GM19025 (cell line): ENCODE results near the gene MYO1B.

ENCODE experiments used
- ATAC-seq: cut with Tn5 transposase; IDR thresholded peaks from one replicate; pipeline ENCODE4 v1.9.1; 2021; ENCODE audit warnings: mild to moderate bottlenecking, low read depth, moderate library complexity; ENCODE audit not compliant: unreplicated experiment

MYO1B gene

DNA sequence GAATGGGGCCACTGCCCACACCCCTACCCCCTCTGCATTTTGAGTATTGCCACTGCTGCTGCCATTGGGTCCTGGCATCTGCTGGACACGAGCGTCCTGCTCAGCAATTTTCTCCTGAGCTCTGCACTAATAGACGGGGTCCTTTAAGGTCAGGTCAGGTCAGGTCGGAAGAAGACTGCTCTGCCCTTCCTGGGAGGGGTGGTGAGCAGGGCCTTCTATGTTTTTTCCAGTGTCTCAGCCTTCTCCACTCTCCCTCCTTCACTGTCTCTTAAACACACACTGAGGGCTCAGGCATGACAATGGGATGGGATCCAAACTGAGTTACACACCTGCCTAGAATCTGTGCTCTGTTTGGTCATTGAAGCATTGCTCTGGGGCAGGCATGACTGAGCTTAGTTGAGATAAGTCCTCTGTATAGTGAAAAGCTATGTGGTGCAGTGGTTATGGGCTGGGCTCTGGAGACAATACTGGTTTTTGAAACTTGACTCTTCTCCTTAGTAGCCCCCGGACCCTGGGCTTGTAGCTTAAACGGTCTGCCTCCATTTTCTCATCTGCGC is 10.6 kb downstream of the MYO1B start:
- ATAC-seq, result no peak

DNA sequence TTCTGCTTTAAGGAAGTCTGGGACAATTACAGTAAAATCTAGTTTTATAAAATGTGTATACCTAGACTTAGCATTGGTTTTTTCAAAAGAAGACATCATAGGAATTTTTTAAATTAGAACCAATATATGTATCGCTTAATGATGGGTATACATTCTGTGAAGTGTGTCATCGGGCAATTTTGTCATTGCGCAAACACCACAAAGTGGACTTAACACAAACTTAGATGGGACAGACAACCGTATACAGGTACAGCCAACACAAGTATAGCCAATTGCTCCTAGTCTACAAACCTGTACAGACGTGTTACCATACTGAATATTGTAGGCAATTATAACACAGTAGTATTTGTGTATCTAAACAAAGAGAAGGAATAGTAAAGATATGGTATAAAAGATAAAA is 12.7 kb downstream of the MYO1B start:
- no peak for ATAC-seq

DNA sequence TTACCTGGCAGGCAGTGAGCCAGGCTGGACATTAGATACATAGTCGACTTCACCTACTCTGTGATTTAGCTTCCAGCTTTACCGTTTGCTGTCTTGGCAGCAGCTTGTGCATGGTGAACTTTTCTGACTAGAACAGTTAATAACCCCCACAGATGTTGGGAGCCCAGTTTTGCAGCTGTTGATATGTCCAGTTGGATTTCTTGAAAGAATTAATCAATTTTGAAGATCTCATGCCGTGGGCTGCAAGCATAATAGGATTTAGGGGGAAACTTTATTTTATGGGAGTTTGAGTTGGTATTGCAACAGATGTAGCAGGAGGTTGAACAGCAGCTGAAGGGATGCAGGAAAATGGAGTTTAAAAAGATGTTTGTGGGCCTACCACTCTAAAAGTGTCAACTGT is 13.8 kb downstream of the MYO1B start:
- ATAC-seq, result no peak

DNA sequence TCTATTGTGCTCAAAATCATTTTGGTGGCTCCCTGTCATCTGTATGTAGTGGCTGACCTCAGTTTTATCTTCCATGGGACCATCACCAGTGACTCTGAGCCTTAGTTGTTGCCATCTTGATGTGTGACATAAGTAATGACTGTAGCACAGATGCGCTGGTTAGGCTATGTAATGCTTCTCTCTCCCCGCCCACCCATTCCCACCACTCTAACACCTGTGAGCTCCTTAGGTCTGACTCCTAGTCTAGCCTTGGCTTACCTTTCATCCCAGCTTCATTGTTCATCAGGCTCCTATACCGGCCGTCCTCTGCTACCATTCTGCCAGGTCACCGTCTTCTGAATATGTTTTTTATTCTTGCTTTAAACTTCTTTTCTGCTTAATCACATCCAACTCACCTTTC is 17.2 kb downstream of the MYO1B start:
- no peak for ATAC-seq

DNA sequence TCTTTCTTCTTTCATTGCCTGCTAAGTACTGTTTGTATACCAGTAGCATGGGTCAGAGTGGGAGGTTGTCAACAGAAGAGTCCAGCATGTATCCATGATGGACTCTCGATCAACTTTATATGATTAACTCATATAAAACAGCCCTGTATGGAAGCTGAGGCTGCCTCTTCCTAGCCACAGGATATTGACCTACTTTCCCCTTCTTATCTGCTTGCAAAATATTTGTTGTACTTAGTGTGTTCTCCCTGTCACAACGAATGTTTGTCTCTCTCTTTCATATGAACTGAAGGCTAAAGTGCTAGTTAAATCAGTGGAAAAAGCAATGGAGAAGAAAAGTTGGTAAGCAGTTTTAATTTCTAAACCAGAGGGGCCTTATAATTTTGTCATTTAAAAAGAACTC is 17.8 kb downstream of the MYO1B start:
- no peak for ATAC-seq

DNA sequence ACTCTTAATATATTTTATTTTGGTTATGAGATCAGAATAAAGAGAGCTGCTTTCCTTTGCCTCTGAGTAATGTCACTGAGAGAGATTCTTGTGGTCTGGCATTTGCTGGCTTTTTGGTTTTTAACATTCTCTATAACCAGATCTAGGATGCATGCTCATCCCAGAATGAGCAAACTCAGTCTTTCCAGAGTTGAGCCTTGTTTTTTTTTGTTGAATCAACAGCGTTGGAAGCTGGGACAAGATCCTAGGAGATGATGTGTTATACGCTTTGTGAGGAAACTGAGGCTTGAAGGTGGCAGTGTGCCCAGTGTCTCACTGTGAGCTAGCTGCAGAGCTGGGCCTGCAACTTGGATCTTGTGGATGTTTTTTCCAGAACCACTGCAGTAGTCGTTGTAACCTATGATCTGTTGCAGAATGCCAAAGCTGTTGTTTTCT is 19.5 kb downstream of the MYO1B start:
- ATAC-seq, result no peak

DNA sequence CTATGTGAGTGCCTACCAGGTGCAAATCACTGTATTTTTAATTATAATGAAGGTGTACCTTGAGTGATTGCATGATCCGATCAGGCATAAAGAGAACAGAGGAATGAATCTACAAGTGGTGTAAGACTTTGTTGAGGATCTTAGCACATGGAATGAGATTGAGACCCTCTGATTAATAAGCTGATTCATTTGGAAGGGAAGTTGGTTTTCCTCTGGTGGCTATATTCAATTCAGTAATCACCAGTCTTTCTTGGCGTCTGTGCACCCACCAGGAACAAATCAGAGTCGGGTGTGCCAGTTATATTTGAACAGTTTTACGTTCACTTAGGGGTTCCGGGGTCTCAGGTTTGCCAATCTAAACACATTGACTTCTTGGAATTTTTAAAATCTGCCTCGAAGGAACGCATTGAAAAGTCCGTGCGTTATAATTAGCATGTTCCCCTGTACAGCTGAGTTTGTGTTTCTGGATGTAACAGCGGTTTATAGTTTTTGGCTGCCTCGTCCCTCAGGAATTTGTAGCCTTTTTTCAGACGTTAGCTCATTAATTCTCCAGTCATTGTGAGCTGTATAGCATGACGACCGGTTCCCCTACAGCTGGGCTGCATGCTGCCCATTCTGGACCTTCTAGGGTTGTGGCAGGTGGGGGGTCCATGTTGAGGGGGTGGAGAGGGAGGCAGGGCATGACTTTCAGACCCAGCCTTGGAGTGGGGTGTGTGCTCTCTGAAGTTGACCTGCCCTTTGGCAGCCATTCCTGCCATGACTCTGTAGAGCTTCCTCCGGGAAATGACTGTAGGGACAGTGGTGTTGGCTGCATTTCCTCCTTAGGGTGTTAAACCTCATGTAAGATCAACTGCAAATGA is 20.3 kb downstream of the MYO1B start:
- no peak for ATAC-seq

DNA sequence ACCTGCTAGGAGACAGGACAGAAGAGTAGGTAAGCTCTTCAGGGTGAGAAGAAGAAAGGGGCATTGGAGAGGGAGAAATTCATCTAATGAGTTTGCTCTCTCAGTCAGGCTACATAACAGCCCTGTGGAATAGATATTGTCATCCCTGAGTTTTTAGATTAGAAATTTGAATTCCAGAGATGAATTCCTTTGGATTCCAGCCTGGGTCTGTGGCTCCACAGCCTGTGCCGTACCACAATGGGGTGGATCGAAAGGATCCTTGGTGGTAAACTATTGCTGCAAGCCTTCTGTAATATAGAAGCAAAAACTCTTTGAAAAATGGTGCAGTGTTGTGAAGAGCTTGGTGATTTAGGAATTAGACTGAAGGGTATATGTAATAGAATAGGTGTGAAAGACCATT is 21.0 kb downstream of the MYO1B start:
- no peak for ATAC-seq

DNA sequence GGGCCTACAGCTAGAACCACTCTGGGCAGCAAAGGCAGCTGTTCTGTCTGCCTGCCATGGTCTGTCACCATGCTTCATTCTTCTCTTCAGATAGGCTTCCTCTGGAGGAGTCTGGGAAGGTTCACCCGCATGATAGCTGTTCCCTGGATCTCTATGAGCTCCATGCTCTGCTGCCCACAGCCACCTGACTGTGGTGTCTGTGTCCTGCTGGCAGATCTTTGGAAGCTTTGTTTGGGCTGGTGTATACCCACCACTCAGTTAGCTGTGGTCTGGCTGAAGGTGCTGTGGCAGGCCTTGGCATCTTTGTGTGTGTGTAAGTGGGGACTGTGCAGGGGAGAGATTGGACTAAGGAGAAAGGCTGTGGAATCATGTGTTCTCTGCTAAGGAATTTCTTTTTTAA is 23.4 kb downstream of the MYO1B start:
- ATAC-seq, result no peak

DNA sequence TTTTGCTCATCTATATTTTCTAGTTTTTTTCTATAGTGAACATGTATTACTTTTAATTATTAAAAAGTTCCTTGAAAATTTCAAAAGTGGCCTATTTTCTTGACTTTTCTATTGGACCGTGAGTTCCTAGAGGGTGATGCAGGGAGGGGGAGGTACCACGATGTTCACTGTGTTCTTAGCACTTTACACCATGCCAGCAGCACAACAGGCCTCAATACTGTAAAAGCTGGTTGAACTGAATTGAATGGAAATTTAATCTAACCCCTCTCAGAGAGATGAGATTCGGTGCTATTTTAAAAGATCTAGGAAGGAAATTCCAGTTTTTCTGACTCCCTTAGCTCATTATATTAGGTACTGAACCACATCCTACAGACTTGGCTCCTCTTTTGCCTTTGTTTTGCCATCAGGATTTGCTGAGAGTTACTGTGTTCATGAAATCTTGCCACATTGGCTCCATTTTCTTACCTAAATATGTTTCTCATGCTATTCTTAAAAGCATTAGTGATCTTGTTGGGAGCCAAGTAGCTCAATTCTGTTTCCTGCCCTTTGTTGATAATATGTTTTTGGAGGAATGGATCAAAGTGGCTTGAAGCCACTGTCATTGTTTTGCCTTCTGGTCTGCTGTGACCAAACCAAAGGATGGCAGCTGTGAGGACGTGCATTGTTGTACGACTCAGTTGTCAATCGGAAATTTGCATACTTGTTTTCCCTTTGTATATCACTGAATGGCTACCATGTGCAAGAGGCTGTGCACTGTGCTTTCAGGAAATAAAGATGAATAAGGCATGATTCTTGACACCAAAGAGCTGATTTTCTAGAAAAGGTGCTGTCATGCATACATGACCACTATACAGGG is 25.3 kb downstream of the MYO1B start:
- no peak for ATAC-seq

DNA sequence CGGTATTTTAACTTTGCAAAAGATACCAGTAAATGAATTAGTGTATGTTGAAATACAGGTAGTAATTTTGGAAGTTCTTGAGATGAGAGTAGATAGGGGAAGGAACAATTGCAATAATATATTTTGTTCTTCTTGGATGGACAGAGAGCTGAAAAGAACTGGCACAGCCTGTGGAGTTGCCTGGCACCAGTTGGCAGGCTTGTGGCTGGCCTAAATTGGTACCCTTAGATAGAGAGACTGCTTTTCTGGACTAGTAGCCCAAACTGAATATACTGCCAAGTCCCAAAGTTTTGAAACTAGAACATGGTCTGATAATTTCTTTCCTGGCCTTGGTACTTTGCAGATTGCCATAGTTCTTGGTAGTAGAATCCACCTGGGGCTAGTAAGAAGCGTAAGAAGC is 26.9 kb downstream of the MYO1B start:
- ATAC-seq, result no peak

DNA sequence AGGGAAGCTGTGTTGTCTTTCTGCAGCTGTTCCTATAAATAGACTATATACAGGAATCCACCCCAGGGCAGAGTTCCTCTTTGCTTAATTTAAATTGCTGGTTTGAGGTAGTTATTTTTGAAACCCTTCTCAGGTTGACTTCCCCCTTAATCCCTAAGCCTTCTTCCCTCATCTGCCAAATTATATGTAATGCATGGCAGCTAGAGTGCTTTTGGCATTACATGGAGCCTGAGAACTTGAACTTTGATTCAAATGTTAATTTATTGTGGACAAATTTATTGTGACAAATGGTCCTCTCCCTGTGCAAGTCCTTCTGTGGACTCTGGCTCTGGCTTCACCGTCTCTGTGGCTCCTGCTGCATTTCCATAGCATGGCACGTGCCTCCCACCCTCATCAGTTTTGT is 29.2 kb downstream of the MYO1B start:
- no peak for ATAC-seq

DNA sequence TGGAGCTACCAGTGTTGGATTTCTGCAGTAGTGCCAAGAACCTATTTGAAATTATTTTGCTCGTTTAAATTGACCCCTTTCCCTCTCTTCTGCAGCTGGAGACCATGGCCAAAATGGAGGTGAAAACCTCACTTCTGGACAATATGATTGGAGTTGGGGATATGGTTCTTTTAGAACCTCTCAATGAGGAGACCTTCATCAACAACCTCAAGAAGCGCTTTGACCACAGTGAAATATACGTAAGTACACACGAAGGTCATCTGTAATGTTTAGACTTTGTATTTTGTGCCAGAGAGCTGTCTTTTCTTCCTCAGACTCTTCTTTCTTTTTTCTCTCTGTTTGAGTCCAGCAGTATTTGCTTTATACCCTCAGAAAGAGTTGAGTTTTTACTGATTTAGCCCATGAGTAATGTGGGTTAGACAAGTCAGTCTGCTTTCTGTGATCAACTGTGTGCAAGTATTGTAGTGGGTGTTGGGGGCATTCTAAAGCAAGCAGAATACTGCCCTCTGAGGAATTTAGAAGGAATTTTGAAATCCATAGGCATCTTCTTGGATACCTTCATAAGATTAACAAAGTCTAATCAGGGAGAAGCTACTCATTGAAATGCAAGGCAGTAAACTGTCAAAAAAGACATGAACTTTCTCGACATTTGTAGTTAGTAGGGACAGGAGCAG is 31.7 kb downstream of the MYO1B start:
- no peak for ATAC-seq

DNA sequence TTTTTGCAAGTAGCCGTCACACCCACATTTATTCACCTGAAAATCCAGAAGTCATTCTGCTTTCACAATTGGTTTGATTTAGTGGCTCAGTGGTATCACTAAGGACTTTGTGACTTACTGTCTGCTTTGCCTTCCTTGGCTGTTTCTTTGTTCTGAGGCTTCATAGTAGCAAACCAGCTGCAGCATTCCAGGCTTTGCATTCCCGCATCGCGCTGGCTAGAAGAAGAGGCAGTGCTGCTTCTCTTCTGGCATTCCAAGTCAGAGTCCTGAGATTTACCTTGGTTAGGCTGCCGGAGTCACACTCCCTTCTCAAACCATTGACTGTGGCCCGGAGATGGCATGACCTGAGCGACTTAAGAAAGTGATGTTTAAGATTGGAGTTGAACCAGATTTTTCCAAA is 35.1 kb downstream of the MYO1B start:
- no peak for ATAC-seq

DNA sequence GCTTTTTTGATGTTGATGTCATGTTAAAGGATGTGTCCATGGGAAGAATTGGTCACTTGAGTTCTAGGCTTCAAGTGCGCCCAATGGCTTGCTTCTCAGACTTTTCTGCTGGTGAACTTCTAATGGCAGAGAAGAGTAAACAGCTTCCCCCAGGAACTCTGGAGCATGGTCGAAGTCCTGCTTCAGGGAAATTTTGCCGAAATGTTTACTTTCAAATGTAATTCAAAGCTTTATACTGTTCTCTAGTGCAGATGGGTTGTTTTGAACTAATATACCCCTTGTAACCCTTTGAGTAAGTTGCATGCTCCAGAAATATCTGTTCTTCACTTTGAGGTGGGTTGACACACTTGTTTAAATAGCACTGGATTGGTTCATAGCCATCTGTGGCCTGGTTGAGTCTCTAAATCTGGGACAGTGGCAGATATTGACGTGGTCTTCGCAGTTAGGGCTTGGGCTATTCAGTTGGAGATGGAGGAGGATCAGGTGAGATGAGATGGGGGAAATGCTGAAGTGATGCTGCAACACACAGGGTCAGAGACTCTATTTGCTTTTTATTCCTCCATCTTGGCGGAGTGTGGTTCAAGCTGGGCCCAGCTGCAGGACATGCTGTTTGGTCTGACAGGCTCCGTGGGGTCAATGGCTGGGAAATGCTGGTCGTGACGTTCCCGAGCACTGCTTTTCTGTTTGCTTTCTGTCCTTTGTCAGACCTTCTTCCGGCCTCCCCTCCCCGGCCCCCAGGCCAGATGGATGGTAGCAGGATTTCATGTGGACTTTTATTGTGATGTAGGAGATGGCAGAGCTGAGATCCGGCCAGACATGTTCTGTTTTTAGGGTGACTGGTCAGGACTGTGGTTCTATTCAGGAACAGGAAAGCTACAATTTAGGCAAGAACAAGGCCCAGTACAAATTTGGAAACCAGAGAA is 35.9 kb downstream of the MYO1B start:
- no peak for ATAC-seq

DNA sequence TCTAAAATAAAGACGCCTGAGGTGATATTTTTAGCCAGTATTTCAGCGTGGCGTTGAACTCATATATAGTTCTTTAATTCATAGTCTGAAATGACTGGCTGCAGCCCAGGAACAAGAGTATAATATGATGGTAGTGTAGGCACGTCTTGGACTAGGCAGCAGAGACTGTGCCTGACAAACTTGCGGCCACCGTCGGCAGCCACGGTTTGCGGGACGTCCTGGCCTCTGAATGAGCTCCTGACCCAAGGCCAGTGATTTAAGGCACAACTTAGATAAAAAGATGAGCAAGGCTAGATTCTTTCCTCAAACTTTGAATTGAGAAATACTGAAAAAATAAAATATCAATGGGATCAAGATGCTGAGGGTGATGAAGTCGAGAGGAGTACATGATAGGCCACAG is 40.0 kb downstream of the MYO1B start:
- no peak for ATAC-seq

DNA sequence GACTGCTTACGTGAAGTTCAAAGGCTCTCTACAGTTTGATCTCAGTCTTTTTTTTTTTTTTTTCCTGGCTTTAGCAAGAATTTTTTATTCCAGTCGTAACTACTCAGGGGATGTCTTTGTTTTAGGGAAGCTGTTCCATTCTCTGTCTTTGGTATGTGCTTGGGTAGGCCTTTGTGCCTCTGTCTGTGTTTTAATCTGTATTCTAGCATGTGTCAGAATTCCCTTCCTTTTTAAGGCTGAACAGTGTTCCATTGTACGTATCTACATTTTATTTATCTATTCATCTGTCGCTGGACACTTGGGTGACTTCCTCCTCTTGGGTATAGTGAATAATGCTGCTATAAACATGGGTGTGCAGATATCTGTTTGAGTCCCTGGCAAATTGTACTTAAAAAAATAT is 42.6 kb downstream of the MYO1B start:
- no peak for ATAC-seq

DNA sequence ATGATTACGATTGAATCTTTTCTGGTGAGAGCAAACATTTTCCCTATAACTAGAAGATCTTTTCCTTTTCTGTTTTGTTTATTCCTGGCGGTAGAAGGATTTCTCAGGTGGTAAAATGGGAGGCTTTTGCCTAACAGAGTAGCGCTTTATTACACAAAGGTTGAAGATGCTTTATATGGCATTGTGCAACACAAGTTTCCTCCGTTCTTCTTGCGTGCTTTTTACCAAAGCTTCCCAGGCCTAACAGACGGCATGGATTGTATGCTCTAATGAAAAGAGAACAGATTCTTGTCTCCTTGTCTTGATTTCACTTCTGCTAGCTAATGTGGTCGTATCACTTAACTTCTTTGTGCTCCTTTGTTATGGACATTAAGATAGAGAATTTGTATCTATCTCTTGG is 43.8 kb downstream of the MYO1B start:
- no peak for ATAC-seq

DNA sequence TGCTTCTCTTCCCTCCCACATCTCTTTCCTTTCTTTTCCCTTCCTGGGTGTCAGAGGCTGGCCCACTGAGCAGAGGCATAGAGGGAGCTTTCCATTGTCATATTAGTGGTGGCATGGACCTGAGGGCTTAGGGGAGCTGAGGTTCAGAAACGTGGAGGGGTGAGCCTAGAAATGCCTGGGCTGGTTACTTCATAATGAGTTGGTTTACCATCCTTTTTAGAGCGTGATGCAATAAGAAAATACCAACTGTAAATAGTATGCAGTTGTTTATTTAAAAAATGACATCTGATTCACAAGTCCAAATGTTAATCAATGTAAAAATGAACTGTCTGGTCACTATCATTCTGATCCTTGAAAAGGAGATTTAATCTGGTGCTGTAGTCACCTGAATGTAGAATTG is 46.3 kb downstream of the MYO1B start:
- ATAC-seq, result no peak

DNA sequence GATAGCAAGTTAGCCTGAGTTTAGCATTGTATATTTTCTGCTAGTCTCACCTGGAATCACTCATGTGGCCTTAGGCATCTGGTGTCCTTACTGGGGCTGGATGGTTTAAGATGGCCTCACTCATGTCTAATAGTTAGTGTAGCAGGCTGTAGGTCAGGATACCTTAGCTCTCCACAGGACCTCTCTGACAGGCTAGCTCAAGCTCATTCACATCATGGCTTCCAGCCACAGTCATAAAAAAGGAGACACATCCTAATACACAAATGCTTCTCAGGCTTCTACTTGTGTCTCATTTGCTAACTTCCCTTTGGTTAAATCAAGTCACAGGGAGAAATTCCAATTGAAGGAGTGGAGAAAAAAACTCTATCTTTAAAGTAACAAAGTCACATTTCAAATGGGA is 47.7 kb downstream of the MYO1B start:
- no peak for ATAC-seq
